Spleen (tissue), 11 donors: Measurements from ENCODE around the gene ACTG1. TPM values are rescaled to one million over a fixed set of nuclear protein-coding genes. Genes with fewer than 3 reads are reported as not detected.

ENCODE experiments used
- DNase-seq: peaks from one replicate; pipeline ENCODE4 v3.0.0-alpha.2; 2020
- H3K27ac ChIP-seq, 8 donors: fragments of 200-600 bp; sonication (generic) in 7 of 8; 1 replicate in 4 of 8; 2 replicates in 4 of 8; pipeline versions ENCODE4 v1.5.0 to v1.8.0; 2016 to 2021; ENCODE audit warnings: inconsistent platforms in 4 of 8, mild to moderate bottlenecking in 4 of 8, moderate library complexity in 1 of 8
- H3K27me3 ChIP-seq, 7 donors: fragments of 200-600 bp; sonication (generic) in 6 of 7; replicated peaks in 1 of 7; 1 replicate in 4 of 7; 2 replicates in 3 of 7; pipeline versions ENCODE4 v1.5.0 to v1.8.0; 2016 to 2021; ENCODE audit warnings: inconsistent platforms in 3 of 7, mild to moderate bottlenecking in 1 of 7
- H3K36me3 ChIP-seq, 6 donors: fragments of 200-600 bp; sonication (generic) in 5 of 6; 1 replicate in 4 of 6; 2 replicates in 2 of 6; pipeline versions ENCODE4 v1.5.0 to v1.8.0; 2016 to 2021; ENCODE audit warnings: inconsistent platforms in 2 of 6
- H3K4me1 ChIP-seq, 6 donors: fragments of 200-600 bp; sonication (generic) in 5 of 6; 1 replicate in 3 of 6; 2 replicates in 3 of 6; pipeline versions ENCODE4 v1.5.0 to v1.8.0; 2016 to 2021; ENCODE audit warnings: inconsistent platforms in 3 of 6
- H3K4me3 ChIP-seq, 8 donors: fragments of 200-600 bp; sonication (generic) in 7 of 8; 1 replicate in 4 of 8; 2 replicates in 4 of 8; pipeline versions ENCODE4 v1.5.0 to v1.8.0; 2016 to 2021; ENCODE audit warnings: inconsistent platforms in 4 of 8, mild to moderate bottlenecking in 4 of 8, moderate library complexity in 2 of 8
- H3K9me3 ChIP-seq, 8 donors: fragments of 200-600 bp; sonication (generic) in 7 of 8; 1 replicate in 4 of 8; 2 replicates in 4 of 8; pipeline versions ENCODE4 v1.5.0 to v1.8.0; 2016 to 2021; ENCODE audit warnings: inconsistent platforms in 4 of 8
- POLR2A ChIP-seq, 3 donors: fragments of 450-650 bp; IDR thresholded peaks; one replicate each; pipeline ENCODE4 v1.5.1; 2017; ENCODE audit warnings: antibody characterized with exemption in 3 of 3, mild to moderate bottlenecking in 1 of 3
- POLR2AphosphoS5 ChIP-seq, 3 donors: sonication (generic); formaldehyde crosslinking; IDR thresholded peaks; one replicate each; pipeline ENCODE4 v1.5.1; 2017; ENCODE audit warnings: antibody characterized with exemption in 3 of 3
- WGBS, 5 donors: extraction: QIAGEN DNeasy Blood & Tissue Kit in 3 of 5; methylation state at CpG; one replicate each; pipeline versions ENCODE4 v1.1.5 to v1.1.7; 2013 to 2018; 5-methylcytosine and 5-hydroxymethylcytosine counted together
- intact Hi-C: fragments of 100-400 bp; cut with DNase I; formaldehyde crosslinking; loops from one replicate; pipeline ENCODE4 v1.15.0; 2023; ENCODE audit warnings: low total_unique reads
- polyA plus RNA-seq, 3 donors: library from polyadenylated mRNA; stranded (reverse); fragments of 200-250 nt; gene quantifications; one replicate each; pipeline ENCODE4 v1.2.1, GENCODE V29; 2013
- total RNA-seq, 7 donors: library from RNA; depleted of rRNA in 3 of 7; stranded (reverse); fragments of >200 nt in 3 of 7; fragmentation: NEBNext Ultra II Directional in 4 of 7; extraction: Animal tissue kit (Norgen Biotek cat#: 25700) in 4 of 7; gene quantifications; one replicate each; pipeline versions ENCODE4 v1.1.0 to v1.2.1, GENCODE V29; 2016 to 2021
- TF ChIP-seq, protein P1 (sequence below), 11 experiments: fragments of 200-600 bp in 7 of 11; fragments of 450-650 bp in 4 of 11; sonication (generic) in 4 of 11; IDR thresholded peaks in 8 of 11; conservative IDR thresholded peaks in 3 of 11; 1 replicate in 7 of 11; 2 replicates in 4 of 11; pipeline versions ENCODE4 v1.4.0 to v1.8.0; 2016 to 2021; ENCODE audit warnings: antibody characterized with exemption in 11 of 11, inconsistent platforms in 4 of 11, mild to moderate bottlenecking in 1 of 11
- donor health status: healthy with polysubstance abuse.
- donor health status: DM: no; HTN: no; CAD: no; lungs with moderate emphysema.
- donor health status: DM: no; HTN: no; CAD: no.
- donor health status: Bipolar disorder and iron deficiency.
- donor health status: healthy.
- donor health status: DM: no; HTN: no; CAD: no.
- donor health status: DM: yes; HTN: yes; CAD: no.

The ACTG1 gene
- total and polyA plus RNA-seq, 10 donors: 1,119 to 6,270 (median 2,106) TPM

DNA sequence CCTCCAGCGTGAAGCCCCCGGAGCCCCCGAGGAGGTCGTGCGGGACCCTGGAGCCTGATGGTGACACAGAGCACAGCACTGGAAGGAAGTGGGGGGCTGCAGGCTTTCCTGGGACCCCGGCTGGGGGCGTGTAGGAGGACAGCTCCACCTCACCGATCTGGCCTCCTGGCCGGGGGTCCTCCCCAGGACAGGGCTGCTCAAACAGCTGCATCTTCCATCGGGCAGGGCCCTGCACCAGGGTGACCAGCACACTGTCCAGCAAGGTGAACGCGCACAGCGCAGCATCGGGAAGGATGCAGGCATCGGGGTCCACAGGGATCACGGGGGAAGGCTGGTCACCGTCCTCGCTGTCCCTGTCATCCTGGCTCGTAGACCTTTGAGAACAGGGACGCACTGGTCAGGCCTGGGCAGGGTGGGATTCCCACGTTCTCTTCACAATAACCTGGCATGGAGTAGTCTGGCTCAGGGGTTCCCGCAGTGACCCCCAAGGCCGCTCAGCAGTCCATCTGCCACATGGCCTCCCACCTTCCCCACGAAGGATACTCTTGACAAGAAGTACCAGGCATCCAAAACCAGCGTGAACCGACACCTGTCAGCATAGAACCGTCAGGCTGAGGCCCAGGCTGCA, 38.3 kb upstream of the ACTG1 start:
- Histone ChIP-seq H3K27ac (peak overlapping the region in 6 of 8 donors; percentile 86 to 95 (median 92)), H3K4me1 (peaks cover 19 to 65% (median 50%) of the 10 kb centered on the region in 6 donors), H3K9me3 (no peaks in the 10 kb centered on the region), H3K36me3 (peaks cover 4 to 52% (median 39%) of the 10 kb centered on the region in 6 donors), H3K4me3 (peak overlapping the region; percentile 74 to 100 (median 98)), H3K27me3 (no peaks in the 10 kb centered on the region)
- 79 to 84% (median 84%) methylated on average over 11 to 27 of the region's 27 CpGs for WGBS, 5 donors
- no peak for TF ChIP-seq POLR2A (IDR thresholded peaks at IDR 0.05)
- TF ChIP-seq, protein P1, sequence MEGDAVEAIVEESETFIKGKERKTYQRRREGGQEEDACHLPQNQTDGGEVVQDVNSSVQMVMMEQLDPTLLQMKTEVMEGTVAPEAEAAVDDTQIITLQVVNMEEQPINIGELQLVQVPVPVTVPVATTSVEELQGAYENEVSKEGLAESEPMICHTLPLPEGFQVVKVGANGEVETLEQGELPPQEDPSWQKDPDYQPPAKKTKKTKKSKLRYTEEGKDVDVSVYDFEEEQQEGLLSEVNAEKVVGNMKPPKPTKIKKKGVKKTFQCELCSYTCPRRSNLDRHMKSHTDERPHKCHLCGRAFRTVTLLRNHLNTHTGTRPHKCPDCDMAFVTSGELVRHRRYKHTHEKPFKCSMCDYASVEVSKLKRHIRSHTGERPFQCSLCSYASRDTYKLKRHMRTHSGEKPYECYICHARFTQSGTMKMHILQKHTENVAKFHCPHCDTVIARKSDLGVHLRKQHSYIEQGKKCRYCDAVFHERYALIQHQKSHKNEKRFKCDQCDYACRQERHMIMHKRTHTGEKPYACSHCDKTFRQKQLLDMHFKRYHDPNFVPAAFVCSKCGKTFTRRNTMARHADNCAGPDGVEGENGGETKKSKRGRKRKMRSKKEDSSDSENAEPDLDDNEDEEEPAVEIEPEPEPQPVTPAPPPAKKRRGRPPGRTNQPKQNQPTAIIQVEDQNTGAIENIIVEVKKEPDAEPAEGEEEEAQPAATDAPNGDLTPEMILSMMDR (IDR thresholded peaks at IDR 0.05 in 8 of 11, conservative IDR thresholded peaks at IDR 0.05 in 3 of 11): no peak
- TF ChIP-seq POLR2AphosphoS5 (IDR thresholded peaks at IDR 0.05): no peak
- intact Hi-C loops: no loop called here
- DNase-seq: no peak

DNA sequence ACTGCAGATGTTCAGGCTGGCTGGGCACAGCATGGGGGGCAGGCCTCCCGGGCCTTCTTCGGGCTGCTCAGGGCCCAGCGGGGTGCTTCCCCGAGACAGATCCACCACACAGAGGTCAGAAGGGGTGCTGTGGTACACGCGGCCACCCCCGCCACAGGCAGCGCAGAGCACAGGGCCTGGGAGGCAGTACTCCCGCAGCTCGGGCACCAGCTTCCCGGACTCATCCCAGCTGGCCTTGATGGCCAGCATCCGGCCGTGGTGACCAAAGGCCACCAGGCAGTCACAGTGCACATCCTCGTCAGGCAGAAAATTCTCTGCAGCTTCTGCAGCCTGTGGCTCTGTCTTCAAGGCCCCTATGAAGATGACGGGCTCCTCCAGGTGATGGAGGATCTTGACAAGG, 37.7 kb upstream of the ACTG1 start:
- DNase-seq: peak; percentile 82
- Histone ChIP-seq H3K36me3 (peaks cover 4 to 56% (median 46%) of the 10 kb centered on the region in 6 donors), H3K4me3 (peak overlapping the region in 4 of 8 donors; percentile 5 to 98 (median 50)), H3K27me3 (no peaks in the 10 kb centered on the region), H3K27ac (peak overlapping the region in 6 of 8 donors; percentile 4 to 94 (median 76)), H3K9me3 (no peaks in the 10 kb centered on the region), H3K4me1 (peaks cover 19 to 63% (median 50%) of the 10 kb centered on the region in 6 donors)
- intact Hi-C loops: no loop called here
- 72 to 87% (median 81%) methylated on average over 12 to 15 of the region's 15 CpGs for WGBS, 5 donors
- TF ChIP-seq, protein P1 (IDR thresholded peaks at IDR 0.05 in 8 of 11, conservative IDR thresholded peaks at IDR 0.05 in 3 of 11): no peak
- peak; percentile 48 to 78 (median 69) for TF ChIP-seq POLR2AphosphoS5 (IDR thresholded peaks at IDR 0.05)

DNA sequence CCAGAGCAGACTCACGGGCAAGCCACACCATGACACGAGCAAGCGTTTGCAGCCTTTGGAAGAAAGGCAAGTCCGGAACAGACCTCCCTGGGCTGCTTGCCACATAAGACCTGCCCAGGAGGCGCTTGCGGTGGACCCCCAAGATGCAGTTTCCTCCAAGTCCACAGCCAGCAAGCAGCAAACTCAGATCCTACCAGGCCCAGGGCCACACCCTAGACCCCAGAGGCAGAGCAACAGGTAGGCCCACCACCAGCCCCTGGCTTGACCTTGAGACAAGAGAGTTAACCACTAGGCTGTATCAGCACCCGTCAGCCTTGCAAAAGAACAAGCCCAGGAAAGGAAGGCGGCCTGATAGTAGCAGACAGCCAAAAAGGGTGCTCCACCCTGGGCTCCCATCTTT, 37.2 kb upstream of the ACTG1 start:
- peak overlapping the region in 4 of 8 donors; percentile 5 to 98 (median 50) for H3K4me3 ChIP-seq
- H3K36me3 ChIP-seq: peaks cover 4 to 61% (median 50%) of the 10 kb centered on the region in 6 donors
- intact Hi-C loops: no loop called here
- H3K27ac ChIP-seq: peak overlapping the region in 6 of 8 donors; percentile 4 to 94 (median 76)
- H3K27me3 ChIP-seq: no peaks in the 10 kb centered on the region
- WGBS, 5 donors: 84 to 91% (median 86%) methylated on average over 3 to 8 of the region's 8 CpGs
- peaks cover 19 to 63% (median 50%) of the 10 kb centered on the region in 6 donors for H3K4me1 ChIP-seq
- no peaks in the 10 kb centered on the region for H3K9me3 ChIP-seq
- TF ChIP-seq, protein P1 (IDR thresholded peaks at IDR 0.05 in 8 of 11, conservative IDR thresholded peaks at IDR 0.05 in 3 of 11): no peak
- TF ChIP-seq POLR2A (IDR thresholded peaks at IDR 0.05): no peak
- TF ChIP-seq POLR2AphosphoS5 (IDR thresholded peaks at IDR 0.05): no peak
- DNase-seq: no peak

DNA sequence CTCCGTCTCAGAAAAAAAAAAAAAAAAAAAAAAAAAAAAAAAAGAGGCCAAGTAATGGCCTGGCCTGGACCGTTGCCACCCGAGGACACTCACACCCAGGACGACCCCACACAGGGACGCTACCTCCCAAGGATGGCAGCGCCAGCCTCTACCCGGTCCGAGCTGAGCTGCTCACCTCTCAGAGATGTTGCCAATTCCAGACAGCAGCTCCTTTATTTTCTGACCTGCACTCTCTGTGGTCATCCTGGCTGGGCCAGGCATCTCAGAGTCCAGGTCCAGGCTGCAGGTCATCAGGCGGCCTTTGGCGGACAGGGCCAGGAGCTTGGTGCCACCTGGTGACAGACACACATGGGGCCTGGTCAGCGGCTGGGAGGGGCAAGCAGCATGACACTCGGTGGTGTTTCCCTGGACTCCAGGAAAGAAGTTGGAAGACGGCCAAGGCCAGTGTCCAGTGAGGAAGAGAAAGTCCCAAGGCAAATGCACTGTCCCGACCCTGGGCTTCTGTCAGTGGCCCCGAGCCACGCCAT, 36.5 kb upstream of the ACTG1 start:
- no peak for DNase-seq
- 59 to 89% (median 85%) methylated on average over 15 to 16 of the region's 16 CpGs for WGBS, 5 donors
- H3K27me3 ChIP-seq: no peaks in the 10 kb centered on the region
- peak in 2 of 3 donors; percentile 49 to 63 for TF ChIP-seq POLR2AphosphoS5 (IDR thresholded peaks at IDR 0.05)
- TF ChIP-seq, protein P1 (IDR thresholded peaks at IDR 0.05 in 8 of 11, conservative IDR thresholded peaks at IDR 0.05 in 3 of 11): no peak
- peaks cover 19 to 58% (median 47%) of the 10 kb centered on the region in 6 donors for H3K4me1 ChIP-seq
- peaks cover 4 to 68% (median 57%) of the 10 kb centered on the region in 6 donors for H3K36me3 ChIP-seq
- intact Hi-C loops: no loop called here
- peak overlapping the region in 1 of 8 donors; percentile 4 for H3K4me3 ChIP-seq
- H3K27ac ChIP-seq: peak overlapping the region in 5 of 8 donors; percentile 56 to 94 (median 92)
- H3K9me3 ChIP-seq: no peaks in the 10 kb centered on the region
